NCI-H2196 (cell line): ENCODE measurements around the gene CMIP.

Source experiments
- DNase-seq: peaks from one replicate; lab custom pipeline; 2025; ENCODE audit not compliant: unreplicated experiment; lab: John Stamatoyannopoulos, UW

Gene CMIP

DNA sequence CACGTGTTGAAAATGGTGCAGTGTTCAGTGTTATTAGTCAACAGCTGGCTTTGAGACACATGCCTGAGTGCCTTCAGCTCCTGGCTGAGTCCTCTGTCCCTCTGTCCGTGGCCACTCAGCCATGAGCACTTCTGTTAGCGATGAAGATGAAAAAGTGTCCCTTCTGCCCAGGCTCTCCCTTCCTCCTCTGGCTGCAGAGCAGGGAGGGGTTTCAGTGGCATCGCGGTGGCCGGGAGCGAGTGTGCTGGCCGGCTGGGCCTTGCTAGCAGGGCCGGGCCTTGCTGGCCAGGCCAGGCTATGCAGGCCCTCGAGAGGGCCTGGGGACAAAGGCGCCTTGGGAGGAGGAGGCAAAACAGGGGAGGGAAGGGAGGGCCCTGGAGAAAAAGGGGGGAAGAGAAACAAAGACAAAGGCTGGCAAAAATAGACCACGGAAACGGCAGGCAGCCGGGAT is 47.7 kb downstream of the CMIP start:
- DNase-seq = no peak

DNA sequence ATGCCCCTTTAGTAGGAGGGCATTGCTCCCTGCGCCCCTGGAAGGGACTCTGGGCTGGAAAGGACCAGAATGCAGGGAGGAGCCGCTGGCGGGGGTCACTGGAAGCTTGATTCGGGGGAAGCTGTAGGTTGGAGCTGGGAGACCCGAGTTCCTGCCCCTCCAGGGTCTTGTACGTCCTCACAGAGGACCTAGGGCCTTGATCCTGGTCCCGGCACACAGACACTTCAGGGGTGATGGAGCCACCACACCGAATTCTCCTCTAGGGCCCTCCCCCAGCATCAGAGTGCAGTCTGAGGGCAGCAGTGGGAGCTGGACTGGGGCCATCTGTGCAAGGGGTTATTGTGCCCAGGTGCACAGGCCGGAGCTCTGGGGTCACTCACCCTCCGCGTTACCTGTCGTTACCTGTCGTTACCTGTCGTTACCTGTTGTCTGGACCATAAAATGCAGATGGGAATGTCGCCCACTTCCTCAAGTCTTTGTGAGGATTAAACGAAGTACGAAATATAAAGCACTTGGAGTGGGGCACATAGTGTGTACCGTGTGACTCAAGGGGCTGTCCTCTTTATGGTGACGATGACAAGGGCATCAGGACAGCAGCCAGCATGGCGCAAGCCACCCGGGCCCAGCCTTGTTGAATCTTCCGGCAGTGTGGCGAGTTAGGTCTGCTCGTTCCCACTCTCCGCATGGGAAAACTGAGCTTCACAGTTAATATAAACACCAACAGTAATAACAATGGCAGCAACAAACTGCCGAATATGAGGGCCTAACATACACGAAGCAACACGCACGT is 48.6 kb downstream of the CMIP start:
- no peak for DNase-seq

- peak; percentile 55 for DNase-seq
These were observed 49.3 kb downstream of the CMIP start for GRCh38 chr16:81493755-81494433.

- DNase-seq = no peak
These were observed 49.8 kb downstream of the CMIP start for GRCh38 chr16:81494434-81494806.

DNA sequence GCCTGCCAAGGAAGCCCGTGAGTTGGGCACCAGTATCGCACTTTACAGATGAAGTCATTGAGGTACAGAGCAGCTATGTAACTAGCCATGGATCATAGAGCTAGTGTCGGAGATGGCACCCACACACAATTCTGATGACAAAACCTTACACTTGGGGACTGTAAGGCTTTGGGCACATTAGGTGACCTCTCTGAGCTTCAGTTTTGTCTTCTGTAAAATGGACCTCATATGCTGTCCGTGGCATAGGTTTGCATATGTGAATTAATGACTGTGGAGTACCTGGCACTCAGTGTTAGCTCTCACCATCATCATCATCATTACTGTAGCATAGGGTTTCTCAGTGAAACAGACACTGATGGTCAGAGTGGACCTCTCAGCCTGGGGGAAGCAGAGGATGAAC is 50.3 kb downstream of the CMIP start:
- no peak for DNase-seq

GRCh38 chr16:81495321-81496234 is 51.0 kb downstream of the CMIP start:
- no peak for DNase-seq

DNA sequence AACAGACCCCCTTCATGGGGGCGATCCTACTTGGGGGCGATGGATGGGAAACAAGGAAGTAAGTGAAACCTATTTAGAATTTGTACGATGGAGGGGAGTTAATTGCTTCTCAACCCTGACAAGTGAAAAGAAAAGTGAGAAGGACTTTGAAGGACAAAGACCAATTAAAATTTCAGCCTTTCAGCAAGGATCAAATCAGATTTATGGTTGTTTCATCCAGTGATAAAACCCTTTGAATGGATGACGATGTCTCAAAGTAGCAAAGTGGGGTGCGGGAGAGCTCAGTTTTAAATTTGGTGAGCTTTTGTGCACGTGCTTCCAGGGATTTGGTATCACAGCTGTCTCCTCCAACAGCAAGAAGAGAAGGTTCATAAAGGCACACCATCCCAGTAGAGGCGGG is 51.7 kb downstream of the CMIP start:
- DNase-seq = no peak

- DNase-seq = no peak
These were observed 52.1 kb downstream of the CMIP start for GRCh38 chr16:81496742-81497141.

DNA sequence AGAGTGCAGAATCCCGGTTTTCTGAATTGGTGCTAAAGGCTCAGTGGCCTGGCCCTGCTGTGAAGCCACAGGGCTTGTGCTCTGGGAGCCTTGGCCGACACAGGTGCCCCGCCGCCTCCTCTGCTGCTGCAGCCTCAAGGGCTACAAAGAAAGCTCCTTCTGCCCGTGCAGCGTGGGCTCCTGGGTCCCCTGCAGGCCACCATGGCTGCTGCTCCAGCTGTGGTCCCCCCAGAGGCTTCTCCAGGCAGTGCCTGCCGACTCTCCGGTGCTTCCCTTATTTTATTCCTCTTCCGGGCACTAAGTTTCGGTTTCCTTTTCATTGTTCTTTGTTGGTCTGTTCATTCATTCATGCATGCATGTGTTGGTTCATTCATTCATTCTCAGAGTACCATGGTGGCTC is 53.1 kb downstream of the CMIP start:
- DNase-seq = no peak

- no peak for DNase-seq
These were observed 53.7 kb downstream of the CMIP start for GRCh38 chr16:81498351-81498750.

DNA sequence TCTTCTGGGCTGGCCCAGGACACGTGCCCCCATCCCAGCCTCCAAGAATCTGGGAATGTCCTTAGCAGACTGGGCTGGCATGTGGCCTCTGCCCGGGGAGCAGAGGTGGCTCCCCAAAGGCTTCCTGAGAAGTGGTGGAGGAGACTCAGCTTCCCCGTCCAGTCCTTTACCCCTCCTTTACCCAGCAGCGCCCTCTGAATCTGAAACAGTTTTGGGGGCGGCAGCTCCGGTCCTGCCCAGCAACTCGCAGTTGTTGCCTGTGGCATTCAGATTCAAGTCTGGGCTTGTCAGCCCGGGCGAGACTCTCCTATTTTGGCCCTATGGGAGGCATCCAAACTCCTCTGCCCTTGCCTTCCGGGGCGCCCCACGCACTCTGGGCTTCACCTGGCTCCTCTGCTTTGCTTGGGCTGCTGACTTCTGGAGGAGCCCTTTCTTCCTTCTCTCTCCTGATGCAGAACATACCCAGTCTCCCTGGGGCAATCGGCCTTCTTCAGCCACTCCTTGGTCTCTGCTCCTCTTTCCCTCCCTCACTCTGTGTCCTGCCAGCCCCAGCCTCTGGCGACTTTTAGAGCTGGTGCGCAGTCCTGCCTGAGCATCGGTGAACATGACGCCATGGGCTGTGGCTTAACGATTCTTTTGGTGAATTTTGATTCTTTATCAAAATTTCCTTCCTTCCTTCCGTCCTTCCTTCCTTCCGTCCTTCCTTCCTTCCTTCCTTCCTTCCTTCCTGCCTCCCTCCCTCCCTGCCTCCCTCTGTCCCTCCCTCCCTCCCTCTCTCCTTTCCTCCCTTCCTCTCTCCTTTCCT is 55.2 kb downstream of the CMIP start:
- DNase-seq = no peak

GRCh38 chr16:81500833-81501521 is 56.4 kb downstream of the CMIP start:
- no peak for DNase-seq

GRCh38 chr16:81502396-81503070 is 57.9 kb downstream of the CMIP start:
- no peak for DNase-seq

- DNase-seq = peak; percentile 1
These were observed 60.5 kb downstream of the CMIP start for GRCh38 chr16:81505011-81505661.

- no peak for DNase-seq
These were observed 64.8 kb downstream of the CMIP start for GRCh38 chr16:81509404-81509803.

DNA sequence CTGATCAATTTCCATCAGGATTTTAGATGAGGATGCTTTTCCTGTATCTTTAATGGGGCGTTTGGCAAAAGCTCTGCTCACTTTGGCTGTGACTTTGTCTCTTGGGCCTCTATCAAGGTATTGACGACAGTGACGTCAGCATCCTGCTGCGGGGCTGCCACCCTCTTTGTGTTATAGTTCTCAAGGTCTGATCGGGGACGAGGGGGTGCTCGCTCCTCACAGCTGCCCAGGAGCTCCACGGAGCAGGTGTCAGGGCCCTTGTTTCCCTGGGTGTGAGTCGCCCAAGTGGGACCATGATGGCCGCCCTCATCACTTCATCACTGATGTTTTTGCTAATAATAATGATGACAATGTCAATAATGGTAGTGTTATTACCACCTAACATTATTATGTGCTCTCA is 65.4 kb downstream of the CMIP start:
- no peak for DNase-seq

GRCh38 chr16:81511371-81511770 is 66.8 kb downstream of the CMIP start:
- DNase-seq = no peak

GRCh38 chr16:81513204-81514040 is 68.8 kb downstream of the CMIP start:
- no peak for DNase-seq
